ENCODE data around the gene TCERG1L.

- no peak for TF ChIP-seq CTCF (IDR thresholded peaks at IDR 0.05)
- no peak for TF ChIP-seq POLR2AphosphoS5 (IDR thresholded peaks at IDR 0.05; ENCODE audit: low read depth, low read length)
- no peak for TF ChIP-seq REST (IDR thresholded peaks at IDR 0.05; ENCODE audit: insufficient read depth in 1 of 2, low read depth in 2 of 2, low read length in 1 of 2)
- TF ChIP-seq TCF7L2 (IDR thresholded peaks at IDR 0.05; ENCODE audit: low read depth, low read length): no peak
Observed at GRCh38 chr10:131176907-131177306, 134.6 kb downstream of the TCERG1L start.

Data from Panc1 (cell line).